Measurements from ENCODE around the gene EPGN.
A peak's percentile ranks its signal among the peaks of the same experiment; 100 is the strongest.

EPGN gene

GRCh38 chr4:74344031-74344430 is 35.8 kb downstream of the EPGN start:
- DNase-seq, result no peak

GRCh38 chr4:74353858-74354257 is 45.6 kb downstream of the EPGN start:
- no peak for DNase-seq

- DNase-seq, result no peak
These were observed 49.7 kb downstream of the EPGN start for GRCh38 chr4:74357965-74358364.

GRCh38 chr4:74361671-74362070 is 53.4 kb downstream of the EPGN start:
- DNase-seq, result no peak

- no peak for DNase-seq
These were observed 54.1 kb downstream of the EPGN start for GRCh38 chr4:74362347-74362746.

GRCh38 chr4:74364256-74364651 is 56.0 kb downstream of the EPGN start:
- DNase-seq, result no peak

- DNase-seq, result peak; percentile 72
These were observed 56.6 kb downstream of the EPGN start, which contains the start of gene EREG for GRCh38 chr4:74364652-74365491. EREG (plus strand) TSS chr4:74365145; CDS start chr4:74365309, 164 bp downstream.

- DNase-seq, result peak; percentile 46
These were observed 57.5 kb downstream of the EPGN start for GRCh38 chr4:74365761-74366160.
